ENCODE measurements around the gene BCS1L. TPM values are rescaled to one million over a fixed set of nuclear protein-coding genes. Genes with fewer than 3 reads are reported as not detected.

Gene BCS1L
- total and polyA plus RNA-seq, 9 of the 15 experiments (the other 6 are each of a cell fraction or from before 2014, with no cell fraction given) = 37.6 to 103 (median 56.7) TPM

DNA sequence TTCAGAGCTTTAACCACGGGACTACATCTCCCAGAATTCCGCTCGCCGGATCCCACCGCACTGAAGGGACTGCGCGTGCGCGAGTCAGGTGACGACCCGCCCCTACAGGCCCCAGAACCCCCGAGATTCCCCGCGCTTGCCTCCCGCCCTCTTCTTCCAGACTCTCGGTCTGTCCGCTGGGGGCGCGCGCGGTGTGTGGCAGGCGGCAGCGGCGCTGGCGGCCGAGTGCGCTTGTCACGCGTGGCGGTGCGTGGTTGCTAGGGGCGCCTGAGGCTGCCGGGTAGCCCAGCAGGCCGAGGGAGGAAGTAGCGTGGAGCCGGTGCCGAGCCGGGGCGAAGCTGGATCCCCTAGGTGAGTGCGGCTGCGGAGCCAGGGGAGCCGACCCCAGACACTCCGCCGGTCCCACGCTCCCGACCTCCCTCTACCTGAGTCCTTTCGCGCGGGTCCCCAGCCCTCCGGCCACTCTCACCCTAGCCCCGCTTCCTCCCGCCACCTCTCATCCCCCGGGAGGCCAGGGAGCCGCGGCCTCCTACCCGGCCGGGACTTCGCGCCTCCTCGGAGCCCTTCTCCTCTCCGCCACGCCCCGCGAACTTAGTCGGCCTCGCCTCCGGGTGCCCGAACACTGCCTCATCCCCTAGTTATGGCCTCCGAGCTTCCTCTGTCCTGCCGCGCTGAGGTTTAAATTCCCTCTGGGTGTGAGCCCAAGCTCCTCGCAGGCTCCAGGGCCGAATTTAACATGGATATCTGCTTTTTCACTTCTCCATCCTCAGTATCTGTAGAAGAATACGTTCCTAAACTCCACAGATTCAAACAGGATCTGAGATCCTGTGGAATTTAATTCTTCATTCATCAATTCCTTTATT lies 51.4 kb downstream of the BCS1L start, which contains the start of gene TTLL4 (continued):
- TF ChIP-seq MECOM (CRISPR knock-in tag; IDR thresholded peaks at IDR 0.05) (no peak), SMAD4 (CRISPR knock-in tag; conservative IDR thresholded peaks at IDR 0.05) (peak; percentile 72), SIN3B (IDR thresholded peaks at IDR 0.05; ENCODE audit: low read depth) (no peak), STAT5A (IDR thresholded peaks at IDR 0.05; ENCODE audit: borderline replicate concordance, low read length) (no peak), KDM5B (IDR thresholded peaks at IDR 0.05; ENCODE audit: insufficient replicate concordance, low read depth, low read length) (peak; percentile 70), HMGN3 (IDR thresholded peaks at IDR 0.05; ENCODE audit: borderline replicate concordance, extremely low read depth, insufficient read length, low read depth, low read length) (peak; percentile 61), PRPF4 (IDR thresholded peaks at IDR 0.05; ENCODE audit: insufficient read depth, low read depth, low read length, poor library complexity, severe bottlenecking) (no peak), IFI16 (CRISPR knock-in tag; IDR thresholded peaks at IDR 0.05) (no peak), DMBX1 (CRISPR knock-in tag; IDR thresholded peaks at IDR 0.05; ENCODE audit: borderline replicate concordance) (no peak), RBBP5 (IDR thresholded peaks at IDR 0.05; ENCODE audit: borderline replicate concordance, insufficient read depth, low read length, poor library complexity, severe bottlenecking) (peak; percentile 74), PCBP1 (IDR thresholded peaks at IDR 0.05; ENCODE audit: low read depth, low read length, poor library complexity, severe bottlenecking) (no peak), MTA3 (IDR thresholded peaks at IDR 0.05; ENCODE audit: borderline replicate concordance) (peak; percentile 90), ZNF143 (CRISPR knock-in tag; IDR thresholded peaks at IDR 0.05) (peak; percentile 83)
- TF ChIP-seq, protein P1, sequence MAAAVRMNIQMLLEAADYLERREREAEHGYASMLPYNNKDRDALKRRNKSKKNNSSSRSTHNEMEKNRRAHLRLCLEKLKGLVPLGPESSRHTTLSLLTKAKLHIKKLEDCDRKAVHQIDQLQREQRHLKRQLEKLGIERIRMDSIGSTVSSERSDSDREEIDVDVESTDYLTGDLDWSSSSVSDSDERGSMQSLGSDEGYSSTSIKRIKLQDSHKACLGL (CRISPR knock-in tag; IDR thresholded peaks at IDR 0.05; ENCODE audit: borderline replicate concordance, poor library complexity, severe bottlenecking) = peak; percentile 59
- TF ChIP-seq, protein P2, sequence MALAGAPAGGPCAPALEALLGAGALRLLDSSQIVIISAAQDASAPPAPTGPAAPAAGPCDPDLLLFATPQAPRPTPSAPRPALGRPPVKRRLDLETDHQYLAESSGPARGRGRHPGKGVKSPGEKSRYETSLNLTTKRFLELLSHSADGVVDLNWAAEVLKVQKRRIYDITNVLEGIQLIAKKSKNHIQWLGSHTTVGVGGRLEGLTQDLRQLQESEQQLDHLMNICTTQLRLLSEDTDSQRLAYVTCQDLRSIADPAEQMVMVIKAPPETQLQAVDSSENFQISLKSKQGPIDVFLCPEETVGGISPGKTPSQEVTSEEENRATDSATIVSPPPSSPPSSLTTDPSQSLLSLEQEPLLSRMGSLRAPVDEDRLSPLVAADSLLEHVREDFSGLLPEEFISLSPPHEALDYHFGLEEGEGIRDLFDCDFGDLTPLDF (CRISPR knock-in tag; IDR thresholded peaks at IDR 0.05) = peak; percentile 41; the same call in 1 of the 2 replicates
- TF ChIP-seq, protein P3, sequence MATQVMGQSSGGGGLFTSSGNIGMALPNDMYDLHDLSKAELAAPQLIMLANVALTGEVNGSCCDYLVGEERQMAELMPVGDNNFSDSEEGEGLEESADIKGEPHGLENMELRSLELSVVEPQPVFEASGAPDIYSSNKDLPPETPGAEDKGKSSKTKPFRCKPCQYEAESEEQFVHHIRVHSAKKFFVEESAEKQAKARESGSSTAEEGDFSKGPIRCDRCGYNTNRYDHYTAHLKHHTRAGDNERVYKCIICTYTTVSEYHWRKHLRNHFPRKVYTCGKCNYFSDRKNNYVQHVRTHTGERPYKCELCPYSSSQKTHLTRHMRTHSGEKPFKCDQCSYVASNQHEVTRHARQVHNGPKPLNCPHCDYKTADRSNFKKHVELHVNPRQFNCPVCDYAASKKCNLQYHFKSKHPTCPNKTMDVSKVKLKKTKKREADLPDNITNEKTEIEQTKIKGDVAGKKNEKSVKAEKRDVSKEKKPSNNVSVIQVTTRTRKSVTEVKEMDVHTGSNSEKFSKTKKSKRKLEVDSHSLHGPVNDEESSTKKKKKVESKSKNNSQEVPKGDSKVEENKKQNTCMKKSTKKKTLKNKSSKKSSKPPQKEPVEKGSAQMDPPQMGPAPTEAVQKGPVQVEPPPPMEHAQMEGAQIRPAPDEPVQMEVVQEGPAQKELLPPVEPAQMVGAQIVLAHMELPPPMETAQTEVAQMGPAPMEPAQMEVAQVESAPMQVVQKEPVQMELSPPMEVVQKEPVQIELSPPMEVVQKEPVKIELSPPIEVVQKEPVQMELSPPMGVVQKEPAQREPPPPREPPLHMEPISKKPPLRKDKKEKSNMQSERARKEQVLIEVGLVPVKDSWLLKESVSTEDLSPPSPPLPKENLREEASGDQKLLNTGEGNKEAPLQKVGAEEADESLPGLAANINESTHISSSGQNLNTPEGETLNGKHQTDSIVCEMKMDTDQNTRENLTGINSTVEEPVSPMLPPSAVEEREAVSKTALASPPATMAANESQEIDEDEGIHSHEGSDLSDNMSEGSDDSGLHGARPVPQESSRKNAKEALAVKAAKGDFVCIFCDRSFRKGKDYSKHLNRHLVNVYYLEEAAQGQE (IDR thresholded peaks at IDR 0.05; ENCODE audit: borderline replicate concordance) = peak; percentile 37; the same call in 1 of the 2 replicates
- TF ChIP-seq, protein P3 (CRISPR knock-in tag; IDR thresholded peaks at IDR 0.05; ENCODE audit: low read depth) = no peak

Measured in K562 (cell line).